OCI-LY1 (cell line): ENCODE data around the gene ETV3.

Source experiments
- CTCF ChIP-seq: fragments of 200-600 bp; sonication (generic), shearing (Covaris generic); IDR thresholded peaks from 2 replicates; pipeline ENCODE4 v1.5.1; 2017; ENCODE audit warnings: mild to moderate bottlenecking, antibody characterized with exemption, low read length, moderate library complexity, mixed read lengths
- EZH2 ChIP-seq: fragments of 200-600 bp; sonication (generic), shearing (Covaris generic); IDR thresholded peaks from 2 replicates; pipeline ENCODE4 v1.8.0; 2017; ENCODE audit warnings: borderline replicate concordance, mixed run types, mild to moderate bottlenecking, antibody characterized with exemption, low read length, moderate library complexity, mixed read lengths

GRCh38 chr1:157087030-157087429 is 51.2 kb downstream of the ETV3 start:
- TF ChIP-seq EZH2 (no peak), CTCF (no peak)
